Measurements from ENCODE around the gene PNPLA6. TPM values are rescaled to one million over a fixed set of nuclear protein-coding genes. Genes with fewer than 3 reads are reported as not detected.

The PNPLA6 gene
- total RNA-seq, 3 donors from 2014 or later (not counting 1 experiment from before 2014, with no cell fraction given): 118 to 190 (median 125) TPM

GRCh38 chr19:7519361-7520130, 16.0 kb upstream of the PNPLA6 start:
- no peak for TF ChIP-seq CTCF (IDR thresholded peaks at IDR 0.05)
- no peak overlapping the region for H3K27ac Mint-ChIP-seq
- WGBS (ENCODE audit: insufficient coverage): 98% methylated on average over 74 of the region's 74 CpGs
- no peak for DNase-seq
- no peaks in the 10 kb centered on the region for H3K36me3 Mint-ChIP-seq
- Histone ChIP-seq H3K36me3 (ENCODE audit: control insufficient read depth, insufficient read depth, low read length) (no peaks in the 10 kb centered on the region), H3K4me3 (ENCODE audit: low read length) (no peak overlapping the region), H3K27me3 (ENCODE audit: control insufficient read depth, insufficient read depth, low read length) (no peaks in the 10 kb centered on the region), H3K4me1 (ENCODE audit: control insufficient read depth, insufficient read depth, low read length) (peaks cover 30% of the 10 kb centered on the region), H3K9me3 (ENCODE audit: control insufficient read depth, insufficient read depth, low read length) (no peaks in the 10 kb centered on the region), H3K27ac (ENCODE audit: low read length) (no peak overlapping the region)
- peaks cover 0 to 3% of the 10 kb centered on the region in 2 donors for H3K27me3 Mint-ChIP-seq (ENCODE audit: low read depth in 2 of 2)
- intact Hi-C loops (cut with micrococcal nuclease): no loop called here
- H3K4me3 Mint-ChIP-seq: no peak overlapping the region
- H3K9me3 Mint-ChIP-seq: no peaks in the 10 kb centered on the region
- peaks cover 18 to 22% of the 10 kb centered on the region in 2 donors for H3K4me1 Mint-ChIP-seq
- ATAC-seq: no peak

GRCh38 chr19:7520131-7521051, 15.1 kb upstream of the PNPLA6 start:
- 96% methylated on average over 51 of the region's 51 CpGs for WGBS (ENCODE audit: insufficient coverage)
- H3K9me3 ChIP-seq (ENCODE audit: control insufficient read depth, insufficient read depth, low read length): no peaks in the 10 kb centered on the region
- intact Hi-C loops (cut with micrococcal nuclease): no loop called here
- DNase-seq (no peak), ATAC-seq (no peak)
- Mint-ChIP-seq H3K4me1 (peaks cover 16 to 20% of the 10 kb centered on the region in 2 donors), H3K9me3 (no peaks in the 10 kb centered on the region), H3K36me3 (no peaks in the 10 kb centered on the region), H3K27ac (no peak overlapping the region), H3K4me3 (no peak overlapping the region), H3K27me3 (ENCODE audit: low read depth in 2 of 2) (peaks cover 0 to 3% of the 10 kb centered on the region in 2 donors)
- H3K27ac ChIP-seq (ENCODE audit: low read length): no peak overlapping the region
- TF ChIP-seq CTCF (IDR thresholded peaks at IDR 0.05): no peak
- no peaks in the 10 kb centered on the region for H3K27me3 ChIP-seq (ENCODE audit: control insufficient read depth, insufficient read depth, low read length)
- H3K4me3 ChIP-seq (ENCODE audit: low read length): no peak overlapping the region
- H3K36me3 ChIP-seq (ENCODE audit: control insufficient read depth, insufficient read depth, low read length): no peaks in the 10 kb centered on the region
- peaks cover 30% of the 10 kb centered on the region for H3K4me1 ChIP-seq (ENCODE audit: control insufficient read depth, insufficient read depth, low read length)

- Mint-ChIP-seq H3K4me1 (peaks cover 11 to 14% of the 10 kb centered on the region in 2 donors), H3K27ac (peak overlapping the region; percentile 68 to 87), H3K36me3 (no peaks in the 10 kb centered on the region), H3K27me3 (ENCODE audit: low read depth in 2 of 2) (no peaks in the 10 kb centered on the region), H3K9me3 (no peaks in the 10 kb centered on the region), H3K4me3 (peak overlapping the region; percentile 92)
- Histone ChIP-seq H3K27me3 (ENCODE audit: control insufficient read depth, insufficient read depth, low read length) (no peaks in the 10 kb centered on the region), H3K4me3 (ENCODE audit: low read length) (no peak overlapping the region), H3K27ac (ENCODE audit: low read length) (no peak overlapping the region), H3K9me3 (ENCODE audit: control insufficient read depth, insufficient read depth, low read length) (no peaks in the 10 kb centered on the region), H3K4me1 (ENCODE audit: control insufficient read depth, insufficient read depth, low read length) (peaks cover 22% of the 10 kb centered on the region), H3K36me3 (ENCODE audit: control insufficient read depth, insufficient read depth, low read length) (peaks cover 2% of the 10 kb centered on the region)
- TF ChIP-seq CTCF (IDR thresholded peaks at IDR 0.05): no peak
- 70% methylated on average over 10 of the region's 10 CpGs for WGBS (ENCODE audit: insufficient coverage)
- no peak for ATAC-seq
- intact Hi-C loops (cut with micrococcal nuclease): loop anchor here (1.0 kb wide), 1 partner anchor 13 kb away; no protein-coding TSS in a partner anchor
- DNase-seq: no peak
Measured at GRCh38 chr19:7521551-7522071, 13.9 kb upstream of the PNPLA6 start.
